Hepatocyte (in vitro differentiated cells): ENCODE measurements around the gene SERPINF2. TPM values are rescaled to one million over a fixed set of nuclear protein-coding genes. Genes with fewer than 3 reads are reported as not detected.

Source experiments
- DNase-seq: peaks from one replicate; pipeline ENCODE4 v3.0.0-alpha.2; 2016; ENCODE audit warnings: low spot score
- H2AFZ ChIP-seq: fragments of 200-600 bp; sonication (generic); 2 replicates; pipeline ENCODE4 v1.6.0; 2016; ENCODE audit warnings: antibody characterized with exemption, mild to moderate bottlenecking
- H3K27ac ChIP-seq: fragments of 200-600 bp; sonication (generic); 2 replicates; pipeline ENCODE4 v1.5.1; 2016; ENCODE audit warnings: mild to moderate bottlenecking
- H3K27me3 ChIP-seq: fragments of 200-600 bp; sonication (generic); 2 replicates; pipeline ENCODE4 v1.6.1; 2016
- H3K36me3 ChIP-seq: fragments of 200-600 bp; sonication (generic); replicated peaks from 2 replicates; pipeline ENCODE4 v1.5.1; 2016; ENCODE audit warnings: low read depth; ENCODE audit not compliant: insufficient read depth
- H3K4me1 ChIP-seq: fragments of 200-600 bp; sonication (generic); 2 replicates; pipeline ENCODE4 v1.5.1; 2016; ENCODE audit warnings: mild to moderate bottlenecking, moderate library complexity; ENCODE audit not compliant: insufficient read depth
- H3K4me2 ChIP-seq: fragments of 200-600 bp; sonication (generic); 2 replicates; pipeline ENCODE4 v1.6.0; 2016
- H3K4me3 ChIP-seq: fragments of 200-600 bp; sonication (generic); 2 replicates; pipeline ENCODE4 v1.5.1; 2016; ENCODE audit warnings: mild to moderate bottlenecking
- H3K79me2 ChIP-seq: fragments of 200-600 bp; sonication (generic); 2 replicates; pipeline ENCODE4 v1.6.0; 2017; ENCODE audit warnings: mild to moderate bottlenecking
- H3K9me2 ChIP-seq: fragments of 200-600 bp; sonication (generic); replicated peaks from 2 replicates; pipeline ENCODE4 v1.6.0; 2017; ENCODE audit warnings: mild to moderate bottlenecking; ENCODE audit not compliant: insufficient read depth
- H3K9me3 ChIP-seq: fragments of 200-600 bp; sonication (generic); 2 replicates; pipeline ENCODE4 v1.5.1; 2016; ENCODE audit warnings: low read depth, mild to moderate bottlenecking
- H4K20me1 ChIP-seq: fragments of 200-600 bp; sonication (generic); 2 replicates; pipeline ENCODE4 v1.6.0; 2016; ENCODE audit warnings: mild to moderate bottlenecking; ENCODE audit not compliant: insufficient read depth, poor library complexity, severe bottlenecking
- EZH2 ChIP-seq: fragments of 200-600 bp; sonication (generic); IDR thresholded peaks from 2 replicates; pipeline ENCODE4 v1.6.1; 2016; ENCODE audit warnings: antibody characterized with exemption, mild to moderate bottlenecking, borderline replicate concordance
- EZH2phosphoT487 ChIP-seq: fragments of 200-600 bp; sonication (generic); IDR thresholded peaks from one replicate; pipeline ENCODE4 v1.6.1; 2018; ENCODE audit warnings: antibody characterized with exemption, mild to moderate bottlenecking, low read depth, moderate library complexity; ENCODE audit not compliant: unreplicated experiment, severe bottlenecking
- WGBS: methylation state at CpG from one replicate; pipeline ENCODE4 v1.1.6; 2016; ENCODE audit warnings: low lambda C conversion rate; ENCODE audit errors: missing lambda C conversion rate; 5-methylcytosine and 5-hydroxymethylcytosine counted together
- polyA plus RNA-seq: library from polyadenylated mRNA; unstranded; fragments of >200 nt; fragmentation: Nextera tagmentation; extraction: Ambion mirVana; gene quantifications from 2 replicates; pipeline ENCODE4 v1.2.1, GENCODE V29; 2016
- total RNA-seq: library from RNA; depleted of rRNA; stranded (reverse); fragments of >200 nt; gene quantifications from 2 replicates; pipeline ENCODE4 v1.2.3, GENCODE V29; 2014
- TF ChIP-seq, protein P1 (sequence below): fragments of 200-600 bp; sonication (generic); IDR thresholded peaks from 2 replicates; pipeline ENCODE4 v1.5.1; 2016; ENCODE audit warnings: antibody characterized with exemption, mild to moderate bottlenecking; ENCODE audit not compliant: poor library complexity

SERPINF2 gene
- total and polyA plus RNA-seq, 2 experiments from 2014 or later: 127 to 164 TPM

GRCh38 chr17:1754430-1755112 lies 11.9 kb downstream of the SERPINF2 start:
- H2AFZ ChIP-seq: no peak overlapping the region
- H3K4me1 ChIP-seq: no peaks in the 10 kb centered on the region
- no peaks in the 10 kb centered on the region for H3K27me3 ChIP-seq
- H3K4me3 ChIP-seq: no peak overlapping the region
- WGBS: 85% methylated on average over 19 of the region's 25 CpGs
- H3K9me3 ChIP-seq: no peaks in the 10 kb centered on the region
- H3K4me2 ChIP-seq: no peak overlapping the region
- TF ChIP-seq EZH2phosphoT487 (no peak), EZH2 (no peak)
- TF ChIP-seq, protein P1, sequence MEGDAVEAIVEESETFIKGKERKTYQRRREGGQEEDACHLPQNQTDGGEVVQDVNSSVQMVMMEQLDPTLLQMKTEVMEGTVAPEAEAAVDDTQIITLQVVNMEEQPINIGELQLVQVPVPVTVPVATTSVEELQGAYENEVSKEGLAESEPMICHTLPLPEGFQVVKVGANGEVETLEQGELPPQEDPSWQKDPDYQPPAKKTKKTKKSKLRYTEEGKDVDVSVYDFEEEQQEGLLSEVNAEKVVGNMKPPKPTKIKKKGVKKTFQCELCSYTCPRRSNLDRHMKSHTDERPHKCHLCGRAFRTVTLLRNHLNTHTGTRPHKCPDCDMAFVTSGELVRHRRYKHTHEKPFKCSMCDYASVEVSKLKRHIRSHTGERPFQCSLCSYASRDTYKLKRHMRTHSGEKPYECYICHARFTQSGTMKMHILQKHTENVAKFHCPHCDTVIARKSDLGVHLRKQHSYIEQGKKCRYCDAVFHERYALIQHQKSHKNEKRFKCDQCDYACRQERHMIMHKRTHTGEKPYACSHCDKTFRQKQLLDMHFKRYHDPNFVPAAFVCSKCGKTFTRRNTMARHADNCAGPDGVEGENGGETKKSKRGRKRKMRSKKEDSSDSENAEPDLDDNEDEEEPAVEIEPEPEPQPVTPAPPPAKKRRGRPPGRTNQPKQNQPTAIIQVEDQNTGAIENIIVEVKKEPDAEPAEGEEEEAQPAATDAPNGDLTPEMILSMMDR: no peak
- H3K79me2 ChIP-seq: no peaks in the 10 kb centered on the region
- no peak for DNase-seq
- H4K20me1 ChIP-seq: no peaks in the 10 kb centered on the region
- no peak overlapping the region for H3K27ac ChIP-seq
- H3K9me2 ChIP-seq: no peaks in the 10 kb centered on the region
- no peaks in the 10 kb centered on the region for H3K36me3 ChIP-seq

DNA sequence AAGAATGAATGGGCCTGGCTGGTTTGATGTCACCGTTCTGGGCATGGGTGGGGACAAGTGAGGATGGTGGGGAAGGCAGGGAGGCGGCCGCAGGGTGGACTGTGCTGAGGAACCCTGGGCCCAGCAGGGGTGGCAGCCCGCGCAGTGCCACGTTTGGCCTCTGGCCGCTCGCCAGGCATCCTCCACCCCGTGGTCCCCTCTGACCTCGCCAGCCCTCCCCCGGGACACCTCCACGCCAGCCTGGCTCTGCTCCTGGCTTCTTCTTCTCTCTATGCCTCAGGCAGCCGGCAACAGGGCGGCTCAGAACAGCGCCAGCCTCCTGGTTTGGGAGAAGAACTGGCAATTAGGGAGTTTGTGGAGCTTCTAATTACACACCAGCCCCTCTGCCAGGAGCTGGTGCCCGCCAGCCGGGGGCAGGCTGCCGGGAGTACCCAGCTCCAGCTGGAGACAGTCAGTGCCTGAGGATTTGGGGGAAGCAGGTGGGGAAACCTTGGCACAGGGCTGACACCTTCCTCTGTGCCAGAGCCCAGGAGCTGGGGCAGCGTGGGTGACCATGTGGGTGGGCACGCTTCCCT lies 12.7 kb downstream of the SERPINF2 start:
- Histone ChIP-seq H3K9me3 (no peaks in the 10 kb centered on the region), H3K4me2 (no peak overlapping the region), H2AFZ (no peak overlapping the region), H3K4me1 (no peaks in the 10 kb centered on the region), H3K4me3 (no peak overlapping the region), H3K27me3 (no peaks in the 10 kb centered on the region), H3K36me3 (no peaks in the 10 kb centered on the region), H3K27ac (no peak overlapping the region), H4K20me1 (no peaks in the 10 kb centered on the region), H3K9me2 (no peaks in the 10 kb centered on the region), H3K79me2 (no peaks in the 10 kb centered on the region)
- TF ChIP-seq, protein P1: no peak
- TF ChIP-seq EZH2 (no peak), EZH2phosphoT487 (no peak)
- DNase-seq: no peak
- WGBS: 85% methylated on average over 12 of the region's 20 CpGs

GRCh38 chr17:1755827-1756262 lies 13.2 kb downstream of the SERPINF2 start:
- TF ChIP-seq EZH2phosphoT487 (no peak), EZH2 (no peak)
- TF ChIP-seq, protein P1: no peak
- Histone ChIP-seq H3K4me3 (no peak overlapping the region), H3K27me3 (no peaks in the 10 kb centered on the region), H3K79me2 (no peaks in the 10 kb centered on the region), H3K4me2 (no peak overlapping the region), H3K36me3 (no peaks in the 10 kb centered on the region), H3K27ac (no peak overlapping the region), H3K9me3 (no peaks in the 10 kb centered on the region), H3K9me2 (no peaks in the 10 kb centered on the region), H4K20me1 (no peaks in the 10 kb centered on the region), H2AFZ (no peak overlapping the region), H3K4me1 (no peaks in the 10 kb centered on the region)
- DNase-seq: no peak
- WGBS: 58% methylated on average over 17 of the region's 17 CpGs
